Progenitor cell of endocrine pancreas (in vitro differentiated cells): ENCODE results near the gene MTG1. TPM values are rescaled to one million over a fixed set of nuclear protein-coding genes. Genes with fewer than 3 reads are reported as not detected.
"Not testable (repeated sequence)": the region's sequence is repeated elsewhere in the genome, so short reads cannot be mapped to it uniquely, and the experiment has no call there.

ENCODE experiments used
- DNase-seq: peaks from one replicate; pipeline ENCODE4 v3.0.0; 2021; ENCODE audit warnings: low spot score; ENCODE audit not compliant: unreplicated experiment
- H3K27ac Mint-ChIP-seq: 2 replicates; pipeline ENCODE4 v1.8.0; 2021; ENCODE audit warnings: mild to moderate bottlenecking, moderate library complexity, mixed read lengths
- H3K27me3 Mint-ChIP-seq: 2 replicates; pipeline ENCODE4 v1.8.0; 2021; ENCODE audit warnings: mixed read lengths
- H3K36me3 Mint-ChIP-seq: 2 replicates; pipeline ENCODE4 v1.8.0; 2022; ENCODE audit warnings: mixed read lengths; ENCODE audit not compliant: insufficient read depth
- H3K4me1 Mint-ChIP-seq: 2 replicates; pipeline ENCODE4 v1.8.0; 2021; ENCODE audit warnings: low read depth, mixed read lengths
- H3K4me3 Mint-ChIP-seq: 2 replicates; pipeline ENCODE4 v1.8.0; 2021; ENCODE audit warnings: low read depth, mild to moderate bottlenecking, moderate library complexity, mixed read lengths
- H3K9me3 Mint-ChIP-seq: 2 replicates; pipeline ENCODE4 v1.8.0; 2021; ENCODE audit warnings: low read depth, mixed read lengths
- total RNA-seq: library from RNA; stranded (reverse); gene quantifications from 2 replicates; pipeline ENCODE4 v1.2.1, GENCODE V29; 2021
- TF ChIP-seq, protein P1 (sequence below): fragments of 200-600 bp; sonication (generic); IDR thresholded peaks from one replicate; pipeline ENCODE4 v1.5.0; 2021; ENCODE audit warnings: antibody characterized with exemption, mild to moderate bottlenecking; ENCODE audit not compliant: unreplicated experiment

The MTG1 gene
- total RNA-seq, 1 donor from 2014 or later: 137 TPM

DNA sequence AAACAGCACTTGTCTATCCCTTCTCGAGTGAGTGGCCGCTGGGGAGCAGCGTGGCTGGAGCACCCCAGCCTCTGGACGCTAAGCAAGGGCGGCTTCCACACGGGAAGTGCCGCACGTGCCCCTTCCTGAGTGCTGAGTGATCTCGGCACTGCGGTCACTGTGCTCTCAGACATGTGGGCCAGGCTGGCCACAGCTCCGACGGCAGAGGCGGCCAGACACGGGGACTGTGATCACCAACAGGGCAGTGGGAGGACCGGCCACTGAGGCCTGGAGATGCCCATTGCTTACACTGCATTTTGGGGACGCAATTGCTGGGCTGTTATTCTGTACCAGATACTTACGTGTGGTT lies 27.9 kb upstream of the MTG1 start:
- no peak overlapping the region for H3K27ac Mint-ChIP-seq
- no peak for DNase-seq
- no peaks in the 10 kb centered on the region for H3K9me3 Mint-ChIP-seq
- TF ChIP-seq, protein P1, sequence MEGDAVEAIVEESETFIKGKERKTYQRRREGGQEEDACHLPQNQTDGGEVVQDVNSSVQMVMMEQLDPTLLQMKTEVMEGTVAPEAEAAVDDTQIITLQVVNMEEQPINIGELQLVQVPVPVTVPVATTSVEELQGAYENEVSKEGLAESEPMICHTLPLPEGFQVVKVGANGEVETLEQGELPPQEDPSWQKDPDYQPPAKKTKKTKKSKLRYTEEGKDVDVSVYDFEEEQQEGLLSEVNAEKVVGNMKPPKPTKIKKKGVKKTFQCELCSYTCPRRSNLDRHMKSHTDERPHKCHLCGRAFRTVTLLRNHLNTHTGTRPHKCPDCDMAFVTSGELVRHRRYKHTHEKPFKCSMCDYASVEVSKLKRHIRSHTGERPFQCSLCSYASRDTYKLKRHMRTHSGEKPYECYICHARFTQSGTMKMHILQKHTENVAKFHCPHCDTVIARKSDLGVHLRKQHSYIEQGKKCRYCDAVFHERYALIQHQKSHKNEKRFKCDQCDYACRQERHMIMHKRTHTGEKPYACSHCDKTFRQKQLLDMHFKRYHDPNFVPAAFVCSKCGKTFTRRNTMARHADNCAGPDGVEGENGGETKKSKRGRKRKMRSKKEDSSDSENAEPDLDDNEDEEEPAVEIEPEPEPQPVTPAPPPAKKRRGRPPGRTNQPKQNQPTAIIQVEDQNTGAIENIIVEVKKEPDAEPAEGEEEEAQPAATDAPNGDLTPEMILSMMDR: no peak
- H3K27me3 Mint-ChIP-seq: no peaks in the 10 kb centered on the region
- no peaks in the 10 kb centered on the region for H3K4me1 Mint-ChIP-seq
- no peak overlapping the region for H3K4me3 Mint-ChIP-seq
- H3K36me3 Mint-ChIP-seq: peaks cover 11% of the 10 kb centered on the region

DNA sequence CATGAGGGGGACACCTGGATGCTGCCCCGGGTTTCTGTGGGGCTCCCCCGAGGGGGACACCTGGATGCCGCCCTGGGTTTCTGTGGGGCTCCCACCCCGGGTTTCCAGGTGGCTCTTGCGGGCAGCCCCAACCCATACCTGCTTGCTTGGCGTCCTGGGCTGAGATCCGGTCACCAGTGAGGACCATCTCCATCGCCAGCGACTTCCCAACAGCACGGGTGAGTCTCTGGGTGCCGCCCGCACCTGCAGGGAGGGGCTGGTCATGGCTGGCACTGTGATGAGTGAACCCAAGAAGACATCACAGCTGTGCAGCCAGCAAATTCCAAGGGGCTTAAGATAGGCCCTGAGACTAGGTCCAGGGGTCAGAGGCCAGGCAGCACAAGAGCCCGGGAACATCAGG lies 27.2 kb upstream of the MTG1 start:
- DNase-seq: no peak
- no peaks in the 10 kb centered on the region for H3K27me3 Mint-ChIP-seq
- TF ChIP-seq, protein P1: no peak
- no peaks in the 10 kb centered on the region for H3K4me1 Mint-ChIP-seq
- no peaks in the 10 kb centered on the region for H3K9me3 Mint-ChIP-seq
- peaks cover 11% of the 10 kb centered on the region for H3K36me3 Mint-ChIP-seq
- no peak overlapping the region for H3K27ac Mint-ChIP-seq
- H3K4me3 Mint-ChIP-seq: no peak overlapping the region

DNA sequence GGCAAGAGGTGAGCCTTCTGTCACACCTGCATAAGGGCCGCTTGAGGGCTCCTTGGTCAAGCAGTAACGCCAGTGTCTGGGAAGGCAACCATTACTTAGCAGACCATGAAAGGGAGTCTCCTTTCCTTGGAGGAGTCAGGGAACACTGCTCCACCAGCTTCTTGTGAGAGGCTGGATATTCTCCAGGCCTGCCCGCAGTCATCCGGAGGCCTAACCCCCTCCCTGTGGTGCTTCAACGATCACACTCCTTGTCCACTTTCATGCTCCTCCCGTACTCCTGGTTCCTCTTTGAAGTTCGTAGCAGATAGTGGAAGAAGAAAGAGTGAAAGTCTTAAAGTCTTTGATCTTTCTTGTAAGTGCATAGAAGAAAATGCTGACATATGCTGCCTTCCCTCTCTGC lies 26.5 kb upstream of the MTG1 start:
- not testable (repeated sequence) for H3K9me3 Mint-ChIP-seq, H3K4me1 Mint-ChIP-seq, H3K4me3 Mint-ChIP-seq, H3K27me3 Mint-ChIP-seq, H3K27ac Mint-ChIP-seq, H3K36me3 Mint-ChIP-seq, DNase-seq

DNA sequence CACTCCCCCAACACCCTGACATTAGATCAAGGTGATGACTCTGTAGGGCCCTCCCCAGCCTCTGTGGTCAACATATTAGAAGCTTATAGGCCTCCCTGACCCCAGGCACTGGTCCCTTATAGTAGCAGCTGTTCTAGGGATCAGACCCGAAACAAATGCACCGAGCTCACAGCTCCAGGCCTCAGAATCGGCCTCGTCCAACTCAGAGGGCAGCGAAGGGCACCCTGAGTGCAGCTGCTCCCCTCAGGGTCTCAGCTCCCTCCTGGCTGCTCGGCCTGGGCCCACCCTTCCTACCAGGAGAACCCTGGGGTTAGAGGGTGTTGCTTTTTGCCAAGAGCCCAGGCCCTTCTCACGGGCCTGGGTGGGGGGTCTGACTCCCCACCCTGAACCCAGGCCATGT lies 25.8 kb upstream of the MTG1 start:
- Mint-ChIP-seq H3K27me3 (no peaks in the 10 kb centered on the region), H3K36me3 (peaks cover 9% of the 10 kb centered on the region), H3K9me3 (no peaks in the 10 kb centered on the region), H3K27ac (peak overlapping the region; percentile 87), H3K4me1 (peaks cover 4% of the 10 kb centered on the region), H3K4me3 (no peak overlapping the region)
- TF ChIP-seq, protein P1: no peak
- no peak for DNase-seq

DNA sequence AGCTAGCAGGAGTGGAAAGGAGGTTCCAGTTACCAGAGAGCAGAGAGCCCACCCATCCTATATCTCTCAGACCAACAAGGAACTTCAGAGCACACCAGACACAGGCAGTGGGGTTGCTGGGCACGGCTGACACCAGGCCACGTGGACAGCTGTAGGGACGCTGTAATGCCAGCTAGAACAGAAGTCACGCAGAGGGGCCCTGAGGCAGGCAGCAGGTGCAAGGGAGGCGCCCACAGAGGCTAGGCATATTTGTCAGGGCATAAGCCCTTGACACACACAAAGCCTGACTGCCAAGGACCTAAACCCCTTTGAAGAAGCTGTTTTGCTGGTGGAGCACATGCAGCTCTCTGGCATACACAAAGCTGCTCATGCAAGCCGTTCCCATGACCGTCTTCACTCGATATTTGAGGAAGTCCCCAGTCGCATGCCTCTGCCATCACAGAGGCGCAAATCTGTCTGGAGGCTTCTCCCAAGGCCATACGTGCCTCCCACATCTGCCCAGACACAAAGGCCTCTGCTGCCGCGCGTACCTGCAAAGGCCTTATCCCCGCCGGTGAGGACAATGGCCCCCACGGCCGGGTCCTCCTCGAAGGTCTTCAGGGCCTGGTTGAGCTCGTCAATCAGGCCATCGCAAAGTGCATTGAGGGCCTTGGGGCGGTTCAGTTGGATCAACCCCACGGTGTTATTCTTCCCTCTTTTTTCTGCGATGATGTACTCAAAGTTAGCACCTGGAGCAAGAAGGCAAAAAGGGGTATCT lies 23.7 kb upstream of the MTG1 start:
- no peaks in the 10 kb centered on the region for H3K9me3 Mint-ChIP-seq

DNA sequence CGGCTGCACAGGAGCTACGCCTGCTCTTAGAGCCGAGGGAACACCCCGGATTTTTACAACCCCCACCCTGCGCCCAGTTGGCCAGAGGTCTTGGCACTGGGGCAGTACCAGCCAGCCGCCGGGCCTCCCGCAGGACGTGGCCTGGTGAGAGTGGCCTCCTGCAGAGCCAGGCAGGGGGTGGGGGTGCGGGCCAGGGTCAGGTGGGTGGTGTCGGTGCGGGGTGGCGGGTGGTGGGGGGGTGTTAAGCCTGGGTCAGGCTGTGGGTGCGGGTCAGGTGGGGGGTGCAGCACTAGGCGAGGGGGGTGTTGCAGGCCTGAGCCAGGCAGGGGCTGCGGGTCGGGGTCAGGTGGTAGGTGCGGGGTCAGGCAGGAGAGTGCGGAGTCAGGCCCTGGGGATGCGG lies 21.4 kb upstream of the MTG1 start:
- Mint-ChIP-seq H3K27ac (no peak overlapping the region), H3K4me1 (peaks cover 6% of the 10 kb centered on the region), H3K9me3 (no peaks in the 10 kb centered on the region), H3K4me3 (peak overlapping the region; percentile 75), H3K27me3 (peaks cover 33% of the 10 kb centered on the region), H3K36me3 (peaks cover 3% of the 10 kb centered on the region)
- TF ChIP-seq, protein P1: no peak
- DNase-seq: no peak

More for the DNA sequence above, 23.7 kb upstream of the MTG1 start:
- Mint-ChIP-seq H3K36me3 (peaks cover 3% of the 10 kb centered on the region), H3K4me3 (peak overlapping the region; percentile 33), H3K4me1 (peaks cover 6% of the 10 kb centered on the region), H3K27me3 (peaks cover 12% of the 10 kb centered on the region), H3K27ac (no peak overlapping the region)
- no peak for DNase-seq
- TF ChIP-seq, protein P1: no peak
